HG02610 (cell line): Measurements from ENCODE around the gene IFNA1.
A peak's percentile ranks its signal among the peaks of the same experiment; 100 is the strongest.
"Not testable (repeated sequence)": the region's sequence is repeated elsewhere in the genome, so short reads cannot be mapped to it uniquely, and the experiment has no call there.

Source experiments
- ATAC-seq: cut with Tn5 transposase; IDR thresholded peaks from one replicate; pipeline ENCODE4 v1.9.1; 2021; ENCODE audit warnings: mild to moderate bottlenecking, moderate library complexity; ENCODE audit not compliant: unreplicated experiment

The IFNA1 gene

GRCh38 chr9:21443849-21444625, 3.8 kb downstream of the IFNA1 start:
- peak; percentile 95 for ATAC-seq

DNA sequence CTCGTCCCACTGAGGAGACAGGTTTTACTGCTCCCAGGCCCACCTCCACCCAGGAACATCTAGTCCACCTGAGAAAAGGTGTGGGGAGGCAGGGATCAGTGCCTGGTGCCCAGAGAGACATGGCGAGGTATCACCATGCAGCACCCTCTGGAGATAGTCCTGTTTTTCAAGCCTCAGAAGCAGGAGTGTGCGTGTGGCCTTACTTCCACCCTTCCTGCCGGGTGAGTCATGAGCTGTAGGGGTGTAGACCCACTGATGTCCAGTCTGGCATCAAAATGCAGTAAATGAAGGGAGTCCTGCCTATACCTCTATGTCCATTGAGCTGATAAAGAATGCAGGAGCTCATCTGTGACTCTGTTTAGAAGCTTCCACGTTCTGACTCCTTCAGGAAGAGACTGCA, 9.1 kb downstream of the IFNA1 start:
- ATAC-seq = not testable (repeated sequence)

DNA sequence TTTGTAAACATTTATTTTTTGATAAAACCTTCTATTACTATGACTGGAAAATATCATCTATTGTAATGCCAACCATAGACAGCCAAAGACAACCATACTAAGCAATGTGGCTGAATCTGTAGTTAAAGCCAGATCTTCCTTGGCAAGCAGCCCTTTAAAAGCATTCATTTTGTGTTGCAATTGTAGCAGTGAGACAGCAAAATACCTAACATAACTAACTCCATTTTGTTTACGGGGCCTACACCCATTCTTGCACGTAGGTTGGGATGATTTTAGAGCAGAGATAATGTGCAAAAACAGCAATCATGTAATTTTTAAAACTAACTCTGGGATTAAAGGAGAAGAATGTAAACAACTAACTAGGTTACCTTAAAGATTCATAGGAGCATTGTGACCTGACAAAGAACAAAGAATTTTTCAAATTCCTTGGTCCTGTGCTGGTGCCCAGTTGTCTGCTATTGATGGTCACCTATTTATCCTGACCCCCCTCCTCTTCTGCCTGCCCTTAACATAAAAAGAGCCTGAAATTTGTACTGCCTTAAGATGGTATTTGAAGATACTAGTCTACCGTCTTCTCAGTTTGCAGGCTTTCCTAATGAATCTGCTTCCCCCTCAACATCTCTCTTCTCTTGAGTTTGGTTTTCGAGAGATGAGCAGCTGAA, 10.6 kb downstream of the IFNA1 start:
- ATAC-seq = no peak

- no peak for ATAC-seq
Observed at GRCh38 chr9:21452681-21453080, 12.4 kb downstream of the IFNA1 start.

DNA sequence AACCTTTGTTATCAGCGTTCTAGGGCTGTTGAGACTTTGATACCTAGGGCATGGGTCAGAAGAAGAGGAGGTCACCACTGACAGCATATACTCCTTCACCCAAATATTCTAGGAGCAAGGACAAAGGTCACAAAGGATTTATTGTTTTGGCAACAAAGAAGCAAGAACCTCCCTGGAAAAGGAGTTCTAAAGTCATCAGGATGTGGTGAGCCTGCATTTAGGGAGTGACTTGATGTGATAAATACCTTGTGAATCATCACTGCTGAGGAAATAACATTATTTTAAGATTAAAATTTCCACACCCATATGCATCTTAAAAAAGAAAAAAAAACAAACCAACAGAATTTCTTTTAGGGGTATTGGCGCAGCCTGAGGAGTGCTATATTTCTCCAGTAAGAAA, 13.9 kb downstream of the IFNA1 start:
- no peak for ATAC-seq

- ATAC-seq = peak; percentile 93
Observed at GRCh38 chr9:21455320-21455719, 15.1 kb downstream of the IFNA1 start.

GRCh38 chr9:21461377-21461776, 21.1 kb downstream of the IFNA1 start:
- ATAC-seq = no peak

DNA sequence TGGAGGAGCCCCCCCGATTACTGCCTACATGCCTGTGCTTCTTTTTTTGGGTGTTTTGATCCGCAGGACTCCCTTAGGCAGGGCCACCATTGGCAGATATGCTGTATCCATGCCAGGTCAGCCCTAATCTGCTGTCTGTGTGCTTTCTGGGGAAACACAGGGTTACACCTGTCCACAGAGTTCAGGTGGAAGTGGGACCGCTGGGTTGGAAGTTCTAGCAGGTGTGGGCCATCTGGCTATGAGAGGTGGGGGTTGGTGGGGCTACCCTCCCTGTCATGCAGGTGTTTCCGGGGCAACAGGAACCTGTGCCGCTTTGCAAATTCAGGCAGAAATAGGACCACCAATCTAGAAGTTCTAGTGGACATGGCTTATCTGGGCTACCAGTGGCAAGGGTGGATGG, 24.9 kb downstream of the IFNA1 start:
- ATAC-seq = no peak

- no peak for ATAC-seq
Observed at GRCh38 chr9:21465859-21466518, 25.8 kb downstream of the IFNA1 start.

DNA sequence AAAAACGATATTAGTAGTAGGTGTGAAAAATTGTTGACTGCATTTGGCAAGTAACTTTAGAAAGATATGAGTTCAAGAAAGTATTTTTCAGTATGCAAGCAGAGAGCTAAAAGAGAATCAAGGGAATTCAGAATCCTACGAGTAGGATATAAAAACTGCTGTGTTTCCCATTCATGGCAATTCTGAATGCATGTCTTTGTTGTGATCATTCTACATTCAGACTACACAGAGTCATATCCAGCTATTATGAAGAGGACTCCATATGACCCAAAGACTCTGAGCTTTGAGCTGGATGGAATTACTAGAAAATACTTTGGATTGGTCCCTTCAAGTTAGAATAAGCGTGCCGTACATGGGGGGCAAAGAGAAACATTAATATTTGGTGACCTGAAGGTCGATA, 29.9 kb downstream of the IFNA1 start:
- ATAC-seq = no peak

- ATAC-seq = no peak
Observed at GRCh38 chr9:21473236-21473635, 33.0 kb downstream of the IFNA1 start.

- ATAC-seq = no peak
Observed at GRCh38 chr9:21477466-21477865, 37.2 kb downstream of the IFNA1 start.

DNA sequence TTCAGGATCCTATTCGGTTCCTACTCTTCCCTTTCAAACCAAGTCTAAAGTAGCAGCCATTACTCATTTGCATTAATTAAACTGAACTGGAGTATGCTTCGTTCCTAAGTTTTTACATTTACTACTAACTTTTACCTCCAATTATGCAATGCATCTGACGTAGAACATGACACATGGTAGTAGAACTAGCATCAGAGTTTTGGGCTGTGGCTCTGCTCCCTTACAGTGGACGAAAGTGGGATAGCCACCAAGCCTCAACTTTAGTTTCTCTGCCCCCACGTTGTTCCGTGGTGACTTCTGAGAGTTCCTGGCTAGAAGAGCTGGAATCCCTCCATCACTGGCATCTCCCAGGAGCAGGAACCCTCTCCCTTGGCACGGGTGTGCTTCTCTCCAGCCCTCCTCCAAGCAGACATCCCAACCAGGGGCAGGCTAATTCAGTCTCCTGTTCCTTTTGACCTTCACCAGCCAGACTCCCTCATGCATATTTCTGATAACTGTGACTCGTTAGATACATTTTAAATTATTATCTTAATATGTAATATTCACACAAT, 39.0 kb downstream of the IFNA1 start:
- no peak for ATAC-seq

DNA sequence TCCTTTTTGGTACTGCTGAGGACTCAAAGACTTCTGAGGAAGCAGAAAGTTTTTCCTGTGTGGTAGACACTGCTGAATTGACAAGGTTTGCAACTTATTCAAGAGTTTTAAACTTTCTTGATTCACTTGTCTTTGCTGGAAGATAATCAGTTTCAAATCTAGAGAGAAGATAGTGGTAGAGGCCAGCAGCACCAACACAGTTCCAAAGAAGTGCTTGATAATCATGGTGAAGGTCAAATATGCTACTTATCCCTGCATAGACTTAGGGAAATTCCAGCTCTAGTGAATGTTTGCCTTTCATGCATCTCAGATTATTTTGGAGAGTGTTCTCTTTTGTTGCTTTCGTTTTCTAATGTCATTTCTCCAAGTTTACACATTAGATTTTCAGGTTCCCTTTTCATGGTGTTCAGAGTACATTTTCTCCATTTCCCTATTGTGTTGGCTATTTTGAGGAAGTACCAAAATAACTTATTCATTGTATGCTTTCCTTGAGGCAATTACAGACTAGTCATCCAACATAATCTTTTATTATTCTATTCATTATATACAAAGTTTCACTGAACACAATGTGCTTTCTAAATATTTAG, 41.3 kb downstream of the IFNA1 start:
- ATAC-seq = no peak

- ATAC-seq = no peak
Observed at GRCh38 chr9:21482213-21482612, 42.0 kb downstream of the IFNA1 start, which contains the start of gene IFNE. TSS of gene IFNE (minus strand) at chr9:21482313. CDS start at chr9:21481694, 619 bp downstream.
